ENCODE measurements around the gene RNF128. TPM values are rescaled to one million over a fixed set of nuclear protein-coding genes. Genes with fewer than 3 reads are reported as not detected.

Gene RNF128, protein sequence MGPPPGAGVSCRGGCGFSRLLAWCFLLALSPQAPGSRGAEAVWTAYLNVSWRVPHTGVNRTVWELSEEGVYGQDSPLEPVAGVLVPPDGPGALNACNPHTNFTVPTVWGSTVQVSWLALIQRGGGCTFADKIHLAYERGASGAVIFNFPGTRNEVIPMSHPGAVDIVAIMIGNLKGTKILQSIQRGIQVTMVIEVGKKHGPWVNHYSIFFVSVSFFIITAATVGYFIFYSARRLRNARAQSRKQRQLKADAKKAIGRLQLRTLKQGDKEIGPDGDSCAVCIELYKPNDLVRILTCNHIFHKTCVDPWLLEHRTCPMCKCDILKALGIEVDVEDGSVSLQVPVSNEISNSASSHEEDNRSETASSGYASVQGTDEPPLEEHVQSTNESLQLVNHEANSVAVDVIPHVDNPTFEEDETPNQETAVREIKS
- not detected for polyA plus RNA-seq

DNA sequence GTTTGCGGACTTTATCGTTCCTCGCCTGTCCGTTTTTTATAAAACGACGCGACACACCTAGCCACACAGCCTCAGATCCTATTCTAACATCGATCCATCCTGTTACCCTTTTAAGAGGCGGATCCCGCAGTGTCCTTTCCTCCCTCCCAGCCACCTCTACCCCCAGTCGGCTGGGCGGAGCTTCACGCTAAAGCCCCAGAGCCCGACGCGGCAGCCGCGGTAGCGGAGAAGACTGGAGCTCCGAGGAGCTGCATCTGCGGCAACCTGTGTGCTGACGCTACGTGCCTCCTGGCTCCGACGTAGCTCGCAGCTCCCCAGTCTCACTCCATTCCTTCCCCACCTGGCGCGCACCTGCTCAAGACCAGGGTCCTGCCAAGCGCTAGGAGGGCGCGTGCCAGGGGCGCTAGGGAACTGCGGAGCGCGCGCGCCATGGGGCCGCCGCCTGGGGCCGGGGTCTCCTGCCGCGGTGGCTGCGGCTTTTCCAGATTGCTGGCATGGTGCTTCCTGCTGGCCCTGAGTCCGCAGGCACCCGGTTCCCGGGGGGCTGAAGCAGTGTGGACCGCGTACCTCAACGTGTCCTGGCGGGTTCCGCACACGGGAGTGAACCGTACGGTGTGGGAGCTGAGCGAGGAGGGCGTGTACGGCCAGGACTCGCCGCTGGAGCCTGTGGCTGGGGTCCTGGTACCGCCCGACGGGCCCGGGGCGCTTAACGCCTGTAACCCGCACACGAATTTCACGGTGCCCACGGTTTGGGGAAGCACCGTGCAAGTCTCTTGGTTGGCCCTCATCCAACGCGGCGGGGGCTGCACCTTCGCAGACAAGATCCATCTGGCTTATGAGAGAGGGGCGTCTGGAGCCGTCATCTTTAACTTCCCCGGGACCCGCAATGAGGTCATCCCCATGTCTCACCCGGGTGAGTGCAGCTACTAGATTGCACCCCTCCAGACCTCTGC, at the start of gene RNF128:
Gene RNF128, plus strand, starts transcription at position 217 of the 953 bp plus-strand sequence. Its CDS starts 213 bp downstream, at position 430.
- H3K9me3 Mint-ChIP-seq, result peaks cover 0 to 2% (median 0%) of the 10 kb centered on the region in 6 donors
- H3K27me3 Mint-ChIP-seq (ENCODE audit: low read depth in 3 of 3), result peaks cover 6 to 11% (median 7%) of the 10 kb centered on the region in 3 donors
- H3K36me3 Mint-ChIP-seq, result no peaks in the 10 kb centered on the region
- no peak within 1 kb of the TSS for H3K27ac Mint-ChIP-seq
- H3K4me1 Mint-ChIP-seq, result no peaks in the 10 kb centered on the region
- peak within 1 kb of the TSS in 1 of 5 donors; percentile 17 for H3K4me3 Mint-ChIP-seq
- no peak for DNase-seq

DNA sequence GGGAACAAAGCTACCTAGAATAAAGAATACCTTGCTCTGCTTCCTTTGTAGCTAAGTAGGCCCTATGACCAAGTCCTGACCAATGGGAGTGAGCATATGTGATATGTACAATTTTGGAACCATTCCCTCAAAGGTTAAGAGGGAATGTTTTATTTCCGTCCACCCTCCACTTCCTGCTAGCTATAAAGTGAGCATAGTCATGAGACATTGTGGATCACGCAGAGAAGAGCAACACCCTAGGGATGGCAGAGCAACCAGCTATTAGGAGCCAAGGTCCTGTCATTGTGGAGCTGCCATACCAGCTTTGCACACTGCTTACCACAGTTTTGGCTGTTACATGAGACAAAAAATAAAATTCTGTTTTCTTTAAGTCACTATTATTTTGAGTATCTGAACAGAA, 45.8 kb upstream of the RNF128 start:
- Mint-ChIP-seq H3K27ac (no peak overlapping the region), H3K4me1 (no peaks in the 10 kb centered on the region)

DNA sequence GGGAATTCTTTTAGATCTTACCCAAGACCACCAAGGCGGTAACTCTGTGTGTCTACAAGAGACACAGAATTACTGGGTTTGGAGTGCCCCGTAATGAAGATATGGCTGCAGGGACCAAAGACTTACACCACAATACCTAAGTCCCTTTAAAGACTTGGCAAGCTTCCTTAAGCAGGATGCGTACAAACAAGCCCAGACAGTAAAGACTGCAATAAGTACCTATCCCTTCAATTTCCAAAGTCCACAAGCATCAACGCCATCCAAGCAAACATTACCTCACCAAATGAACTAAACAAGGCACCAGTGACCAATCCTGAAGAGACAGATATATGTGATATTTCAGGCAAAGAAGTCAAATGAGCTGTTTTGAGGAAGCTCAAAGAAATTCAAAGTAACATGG, 42.3 kb upstream of the RNF128 start:
- DNase-seq, result no peak
- H3K9me3 Mint-ChIP-seq, result peaks cover 0 to 2% (median 0%) of the 10 kb centered on the region in 6 donors
- H3K27me3 Mint-ChIP-seq (ENCODE audit: low read depth in 3 of 3), result peaks cover 0 to 7% (median 0%) of the 10 kb centered on the region in 3 donors
- no peak overlapping the region for H3K27ac Mint-ChIP-seq
- H3K36me3 Mint-ChIP-seq, result no peaks in the 10 kb centered on the region
- no peak overlapping the region for H3K4me3 Mint-ChIP-seq
- no peaks in the 10 kb centered on the region for H3K4me1 Mint-ChIP-seq

More for the DNA sequence above, 45.8 kb upstream of the RNF128 start:
- H3K36me3 Mint-ChIP-seq, result no peaks in the 10 kb centered on the region
- peaks cover 0 to 5% (median 0%) of the 10 kb centered on the region in 3 donors for H3K27me3 Mint-ChIP-seq (ENCODE audit: low read depth in 3 of 3)
- no peak for DNase-seq
- peaks cover 0 to 2% (median 0%) of the 10 kb centered on the region in 6 donors for H3K9me3 Mint-ChIP-seq
- H3K4me3 Mint-ChIP-seq, result no peak overlapping the region

DNA sequence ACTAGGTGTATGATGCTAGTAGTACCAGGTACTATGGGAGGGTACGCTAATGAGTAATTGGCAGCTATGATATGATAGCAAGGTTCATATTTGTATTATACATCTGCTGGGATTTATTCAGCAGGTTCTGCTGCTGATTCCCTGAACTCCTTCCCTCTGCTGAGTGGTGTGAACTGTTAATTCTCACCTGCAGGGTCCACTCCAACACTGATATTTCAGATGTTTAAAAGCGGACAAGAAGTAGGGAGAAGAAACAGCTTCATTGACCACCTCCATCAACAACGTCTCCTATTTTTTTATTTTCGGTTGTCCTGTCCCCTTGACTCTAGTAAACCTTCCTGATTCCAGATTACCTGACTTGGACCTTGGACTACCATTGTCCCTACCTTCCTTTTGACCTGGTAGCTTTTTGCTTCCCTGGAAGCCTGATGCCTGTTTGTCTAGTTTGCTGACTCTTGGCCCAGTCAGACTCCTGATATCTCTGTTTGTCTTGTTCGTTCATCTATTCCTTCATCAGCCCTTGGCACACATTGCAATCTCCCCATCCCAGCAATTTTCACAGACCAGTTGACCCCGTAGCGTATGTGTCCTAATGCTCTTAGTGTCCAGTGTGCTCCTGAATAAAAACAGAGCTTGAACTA, 34.0 kb upstream of the RNF128 start:
- Mint-ChIP-seq H3K27ac (no peak overlapping the region), H3K4me1 (no peaks in the 10 kb centered on the region), H3K9me3 (no peaks in the 10 kb centered on the region), H3K36me3 (no peaks in the 10 kb centered on the region), H3K4me3 (no peak overlapping the region), H3K27me3 (ENCODE audit: low read depth in 3 of 3) (peaks cover 0 to 8% (median 3%) of the 10 kb centered on the region in 3 donors)
- DNase-seq, result no peak

DNA sequence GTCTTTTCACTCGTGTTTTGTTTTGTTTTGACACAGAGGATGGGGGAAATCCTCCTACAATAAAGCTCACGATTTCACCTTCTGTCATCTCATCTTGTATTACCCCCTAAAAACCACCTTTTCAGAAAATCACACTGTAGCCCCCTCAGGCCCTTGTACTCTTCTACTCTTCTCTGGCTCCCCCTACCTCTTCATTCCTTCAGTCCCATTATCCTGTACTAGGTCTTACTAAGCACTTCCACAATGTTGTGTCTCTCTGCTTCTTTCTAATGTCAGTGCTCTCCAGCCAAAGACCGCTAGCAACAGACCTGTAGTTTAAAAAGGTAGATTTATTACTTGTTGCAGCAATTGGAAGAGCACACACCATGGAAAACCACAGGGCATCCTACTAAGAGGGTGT, 30.0 kb upstream of the RNF128 start:
- peaks cover 0 to 8% (median 6%) of the 10 kb centered on the region in 3 donors for H3K27me3 Mint-ChIP-seq (ENCODE audit: low read depth in 3 of 3)
- H3K9me3 Mint-ChIP-seq, result peaks cover 0 to 4% (median 0%) of the 10 kb centered on the region in 6 donors
- H3K27ac Mint-ChIP-seq, result no peak overlapping the region
- no peaks in the 10 kb centered on the region for H3K36me3 Mint-ChIP-seq
- DNase-seq, result no peak
- no peak overlapping the region for H3K4me3 Mint-ChIP-seq
- H3K4me1 Mint-ChIP-seq, result no peaks in the 10 kb centered on the region

DNA sequence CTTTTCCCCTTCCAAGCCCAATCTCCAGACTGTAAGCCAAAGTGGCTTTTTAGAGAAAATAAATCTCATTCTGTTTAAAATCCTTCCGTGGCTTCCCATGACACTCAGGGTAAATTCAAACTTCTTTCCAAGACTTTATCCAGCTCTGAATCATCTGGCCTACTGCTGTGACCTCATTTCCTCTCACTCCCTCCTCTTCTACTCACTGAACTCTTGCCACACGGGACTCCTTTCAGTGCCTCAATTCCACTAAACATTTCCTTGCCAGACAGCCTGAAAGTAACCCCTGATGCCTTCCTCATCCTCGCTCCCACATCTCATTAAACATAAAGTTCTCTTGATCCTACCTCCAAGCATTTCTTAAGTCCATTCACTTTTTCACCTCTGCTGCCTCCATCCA, 27.8 kb upstream of the RNF128 start:
- H3K9me3 Mint-ChIP-seq, result peaks cover 0 to 4% (median 0%) of the 10 kb centered on the region in 6 donors
- peaks cover 0 to 10% (median 3%) of the 10 kb centered on the region in 3 donors for H3K27me3 Mint-ChIP-seq (ENCODE audit: low read depth in 3 of 3)
- no peaks in the 10 kb centered on the region for H3K4me1 Mint-ChIP-seq
- H3K27ac Mint-ChIP-seq, result no peak overlapping the region
- no peaks in the 10 kb centered on the region for H3K36me3 Mint-ChIP-seq
- H3K4me3 Mint-ChIP-seq, result no peak overlapping the region
- DNase-seq, result no peak

DNA sequence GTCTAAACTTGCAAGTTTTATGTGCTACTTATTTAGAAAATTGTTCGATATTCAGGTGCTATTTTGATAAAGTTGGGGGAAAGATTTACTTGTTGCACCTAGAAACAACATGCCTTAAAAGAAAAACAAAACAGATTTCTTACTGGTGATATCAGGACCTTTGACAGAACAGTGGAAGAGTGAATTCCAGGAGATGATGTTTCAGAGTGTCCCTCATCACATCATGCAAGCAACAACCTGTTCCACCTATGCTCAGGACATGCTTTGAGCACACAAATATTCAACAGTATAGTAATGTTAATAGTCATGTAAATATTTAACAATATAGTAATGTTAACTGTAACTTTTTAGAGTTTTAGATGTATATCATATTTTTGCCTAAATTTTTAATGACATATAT, 23.9 kb upstream of the RNF128 start:
- no peaks in the 10 kb centered on the region for H3K4me1 Mint-ChIP-seq
- H3K27me3 Mint-ChIP-seq (ENCODE audit: low read depth in 3 of 3), result peaks cover 0 to 11% (median 5%) of the 10 kb centered on the region in 3 donors
- H3K36me3 Mint-ChIP-seq, result no peaks in the 10 kb centered on the region
- no peak overlapping the region for H3K27ac Mint-ChIP-seq
- DNase-seq, result no peak
- H3K4me3 Mint-ChIP-seq, result no peak overlapping the region
- peaks cover 0 to 4% (median 0%) of the 10 kb centered on the region in 6 donors for H3K9me3 Mint-ChIP-seq

DNA sequence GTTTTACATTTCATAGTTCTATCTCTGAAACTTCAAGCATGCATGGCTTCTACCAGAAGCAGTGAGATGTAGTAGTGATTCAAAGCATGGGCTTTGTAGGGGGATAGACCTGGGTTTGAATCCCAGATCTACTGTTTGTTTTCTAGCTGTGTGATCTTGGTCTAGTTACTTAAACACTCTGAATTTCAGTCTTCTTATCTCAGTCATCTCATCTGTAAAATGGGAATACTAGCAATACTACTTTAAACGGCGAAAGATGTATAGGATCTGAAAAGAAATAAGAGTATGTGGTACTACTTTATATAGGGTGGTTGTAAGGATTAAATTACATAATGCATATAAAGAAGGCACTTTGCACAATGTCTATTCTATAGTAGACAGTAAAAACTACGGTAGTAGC, 20.0 kb upstream of the RNF128 start:
- Mint-ChIP-seq H3K9me3 (no peaks in the 10 kb centered on the region), H3K27me3 (ENCODE audit: low read depth in 3 of 3) (peaks cover 0 to 9% (median 2%) of the 10 kb centered on the region in 3 donors), H3K4me1 (no peaks in the 10 kb centered on the region), H3K27ac (no peak overlapping the region), H3K36me3 (no peaks in the 10 kb centered on the region), H3K4me3 (no peak overlapping the region)
- no peak for DNase-seq

DNA sequence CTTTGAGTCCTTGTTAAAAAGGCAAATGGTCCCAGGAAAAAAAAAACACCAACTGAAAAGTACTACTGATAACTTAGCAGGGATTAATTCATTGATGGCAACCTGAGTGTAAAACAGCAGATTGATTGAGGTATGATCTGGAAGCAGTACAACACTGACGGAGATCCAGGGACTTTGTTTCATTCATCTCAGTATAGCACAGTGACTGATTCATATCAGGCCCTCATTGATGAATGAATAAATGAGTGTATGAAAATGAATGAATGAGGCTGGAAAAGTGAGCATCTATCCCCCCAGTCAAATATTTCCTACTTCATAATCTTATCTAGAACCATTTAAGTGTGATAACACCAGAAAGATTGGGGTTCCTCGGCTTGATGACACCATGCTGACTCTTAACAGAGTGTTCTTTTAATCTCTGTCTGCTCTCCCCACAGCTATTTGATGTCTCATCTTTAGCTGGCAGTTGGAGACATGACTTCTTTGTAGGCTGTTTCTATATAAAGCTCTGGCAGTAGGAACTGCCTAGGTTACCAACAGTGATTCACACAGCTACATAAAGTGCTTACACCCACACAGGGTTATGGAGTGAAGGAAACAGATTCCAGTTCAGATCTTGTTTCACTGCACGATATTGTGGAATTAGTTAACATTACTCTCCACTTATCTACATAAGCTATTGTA, 18.6 kb upstream of the RNF128 start:
- peaks cover 2 to 5% (median 2%) of the 10 kb centered on the region in 3 donors for H3K27me3 Mint-ChIP-seq (ENCODE audit: low read depth in 3 of 3)
- H3K4me3 Mint-ChIP-seq, result no peak overlapping the region
- no peak for DNase-seq
- no peaks in the 10 kb centered on the region for H3K4me1 Mint-ChIP-seq
- no peaks in the 10 kb centered on the region for H3K9me3 Mint-ChIP-seq
- no peak overlapping the region for H3K27ac Mint-ChIP-seq
- no peaks in the 10 kb centered on the region for H3K36me3 Mint-ChIP-seq

DNA sequence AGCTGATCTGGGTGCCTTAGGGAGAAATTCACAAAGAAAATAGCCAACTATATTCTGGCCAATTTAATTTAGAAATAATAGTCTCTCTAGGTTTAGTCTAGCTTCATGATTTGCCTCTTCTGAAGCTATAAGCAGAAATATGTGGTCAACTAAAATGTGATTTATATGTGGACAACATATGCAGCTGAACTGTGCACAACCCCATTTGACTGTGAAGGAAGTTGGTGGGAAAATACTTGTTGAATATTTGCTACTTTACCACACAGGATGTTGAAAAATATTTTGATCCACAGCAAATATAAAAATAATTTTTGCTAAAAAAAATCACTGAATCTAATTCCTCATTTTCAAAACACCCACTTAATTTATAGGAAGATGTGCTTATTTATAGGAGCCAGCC, 15.7 kb upstream of the RNF128 start:
- Mint-ChIP-seq H3K27me3 (ENCODE audit: low read depth in 3 of 3) (peaks cover 0 to 2% (median 2%) of the 10 kb centered on the region in 3 donors), H3K9me3 (no peaks in the 10 kb centered on the region), H3K4me3 (no peak overlapping the region), H3K4me1 (no peaks in the 10 kb centered on the region), H3K27ac (no peak overlapping the region), H3K36me3 (no peaks in the 10 kb centered on the region)
- no peak for DNase-seq

DNA sequence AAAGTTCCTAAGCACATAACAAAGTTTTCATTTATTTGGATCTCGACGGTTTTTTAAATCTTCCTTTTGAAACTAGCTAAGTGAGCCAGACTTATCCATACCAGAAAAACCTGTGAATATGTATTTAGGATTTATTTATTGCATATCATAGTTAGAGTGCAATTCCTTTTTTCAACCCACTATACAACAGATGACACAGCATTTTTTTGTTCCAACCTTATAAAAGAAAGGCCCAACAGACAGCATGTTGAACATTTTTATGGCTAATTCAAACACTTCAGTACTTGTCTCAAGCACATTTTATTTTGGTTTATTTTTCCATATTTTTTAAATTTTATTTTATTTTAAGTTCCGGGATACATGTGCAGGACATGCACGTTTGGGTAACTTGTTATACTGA, 15.1 kb upstream of the RNF128 start:
- peaks cover 0 to 2% (median 2%) of the 10 kb centered on the region in 3 donors for H3K27me3 Mint-ChIP-seq (ENCODE audit: low read depth in 3 of 3)
- no peak overlapping the region for H3K27ac Mint-ChIP-seq
- no peaks in the 10 kb centered on the region for H3K4me1 Mint-ChIP-seq
- H3K9me3 Mint-ChIP-seq, result no peaks in the 10 kb centered on the region
- DNase-seq, result no peak
- no peak overlapping the region for H3K4me3 Mint-ChIP-seq
- H3K36me3 Mint-ChIP-seq, result no peaks in the 10 kb centered on the region

DNA sequence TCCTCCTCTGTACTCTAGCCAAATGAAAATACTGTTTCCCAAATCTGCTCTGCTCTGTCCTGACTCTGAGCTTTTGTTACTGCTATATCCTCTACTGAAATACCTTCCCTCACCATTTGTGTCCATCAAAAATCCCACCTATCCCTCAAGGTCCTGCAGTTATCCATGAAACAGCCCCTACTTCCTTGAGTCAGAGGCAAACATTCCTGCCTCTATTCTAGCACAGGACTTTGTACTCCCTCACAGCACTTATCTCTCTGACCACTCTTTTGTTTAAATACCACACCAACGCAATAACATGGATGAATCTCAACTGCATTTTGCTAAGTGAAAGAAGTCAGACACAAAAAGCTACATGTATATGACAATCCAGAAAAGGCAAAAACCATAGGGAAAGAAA, 10.5 kb upstream of the RNF128 start:
- no peaks in the 10 kb centered on the region for H3K9me3 Mint-ChIP-seq
- no peak overlapping the region for H3K4me3 Mint-ChIP-seq
- H3K27me3 Mint-ChIP-seq (ENCODE audit: low read depth in 3 of 3), result peaks cover 0 to 5% (median 4%) of the 10 kb centered on the region in 3 donors
- no peaks in the 10 kb centered on the region for H3K4me1 Mint-ChIP-seq
- H3K36me3 Mint-ChIP-seq, result no peaks in the 10 kb centered on the region
- H3K27ac Mint-ChIP-seq, result no peak overlapping the region
- no peak for DNase-seq

DNA sequence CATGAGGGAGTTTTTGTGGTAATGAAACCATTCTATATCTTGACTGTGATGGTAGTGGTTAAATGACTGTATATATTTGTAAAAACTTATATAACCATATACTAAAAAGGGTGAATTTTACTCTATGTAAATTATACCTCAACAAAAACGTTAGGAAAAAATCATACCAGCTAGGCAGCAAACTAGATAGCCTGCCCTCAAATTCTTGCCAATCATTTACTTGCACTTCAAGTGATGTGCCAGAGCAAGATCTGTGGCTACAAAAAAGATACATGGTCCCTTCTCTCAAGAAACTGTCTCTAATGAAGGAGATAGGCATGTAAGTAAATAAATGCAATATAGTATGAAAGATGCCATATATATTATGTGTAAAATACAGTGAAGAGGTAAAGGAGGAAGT, 10.0 kb upstream of the RNF128 start:
- Mint-ChIP-seq H3K27ac (no peak overlapping the region), H3K36me3 (no peaks in the 10 kb centered on the region), H3K4me3 (no peak overlapping the region), H3K9me3 (no peaks in the 10 kb centered on the region), H3K27me3 (ENCODE audit: low read depth in 3 of 3) (peaks cover 0 to 7% (median 4%) of the 10 kb centered on the region in 3 donors), H3K4me1 (no peaks in the 10 kb centered on the region)
- DNase-seq, result no peak

Measured in immature natural killer cell (primary cell).